HepG2 (cell line): ENCODE results near the gene PDSS2. TPM values are rescaled to one million over a fixed set of nuclear protein-coding genes. Genes with fewer than 3 reads are reported as not detected.

Source experiments
- ATAC-seq: fragments of 200-7000 bp; cut with Tn5 transposase; 3 replicates; pipeline ENCODE4 v1.9.1; 2020; ENCODE audit warnings: mild to moderate bottlenecking, moderate library complexity
- BruUV-seq: library from RNA; stranded (reverse); fragments of 400-500 nt; replicated peaks from 2 replicates; lab custom pipeline; 2021; lab: Mats Ljungman, UMichigan
- CTCF ChIA-PET: fragments of 300-600 bp; formaldehyde crosslinking; extraction: SDS; loops from one replicate; lab custom pipeline; 2021; ENCODE audit warnings: low total read pairs, inconsistent platforms, low intra/inter-chr PET ratio; lab: Yijun Ruan, JAX
- POLR2A ChIA-PET: fragments of 350-600 bp; sonication (Branson Sonifier 250); formaldehyde crosslinking; loops from one replicate; lab custom pipeline; 2020; ENCODE audit warnings: antibody characterized with exemption, inconsistent platforms; lab: Yijun Ruan, JAX
- DNase-seq: peaks from one replicate; pipeline ENCODE4 v3.0.0-alpha.2; 2015; ENCODE audit warnings: low spot score
- FAIRE-seq: peaks from 3 replicates; lab custom pipeline; 2011; peaks lifted over from hg19 to GRCh38; lab: Jason Lieb, UNC
- H2AFZ ChIP-seq: one replicate; pipeline ENCODE4 v1.6.1; 2011; ENCODE audit warnings: low read length, inconsistent platforms
- H3K27ac ChIP-seq: fragments of 300-600 bp; 3 replicates; pipeline ENCODE4 v1.8.0; 2011; ENCODE audit warnings: mixed run types, mild to moderate bottlenecking, mixed read lengths, low read length, inconsistent platforms; ENCODE audit not compliant: insufficient read depth; ENCODE audit errors: extremely low read length
- H3K27me3 ChIP-seq, 2 experiments: fragments of 200-600 bp in 1 of 2; 2 replicates in 1 of 2; 3 replicates in 1 of 2; pipeline versions ENCODE4 v1.6.0 to v1.8.0; 2011; ENCODE audit warnings: low read length in 2 of 2, mild to moderate bottlenecking in 2 of 2, moderate library complexity in 2 of 2, inconsistent platforms in 1 of 2; ENCODE audit not compliant: insufficient read depth in 2 of 2, control insufficient read depth in 1 of 2
- H3K36me3 ChIP-seq, 2 experiments: fragments of 200-600 bp in 1 of 2; replicated peaks in 1 of 2; 2 replicates in 1 of 2; 3 replicates in 1 of 2; pipeline versions ENCODE4 v1.5.1 to v1.8.0; 2011; ENCODE audit warnings: low read length in 2 of 2, inconsistent platforms in 1 of 2; ENCODE audit not compliant: insufficient read depth in 2 of 2, control insufficient read depth in 1 of 2
- H3K4me1 ChIP-seq: 2 replicates; pipeline ENCODE4 v1.5.1; 2012; ENCODE audit warnings: low read length, inconsistent platforms; ENCODE audit not compliant: insufficient read depth
- H3K4me2 ChIP-seq: 2 replicates; pipeline ENCODE4 v1.6.0; 2011; ENCODE audit warnings: low read depth, low read length, inconsistent platforms
- H3K4me3 ChIP-seq, 3 experiments: fragments of 200-600 bp in 1 of 3; sonication (generic), shearing (Covaris generic) in 1 of 3; replicated peaks in 1 of 3; 2 replicates each; pipeline ENCODE4 v1.5.1; 2011 to 2016; ENCODE audit warnings: low read length in 3 of 3, inconsistent platforms in 2 of 3, low read depth in 2 of 3, mild to moderate bottlenecking in 2 of 3, control low read depth in 1 of 3, mixed read lengths in 1 of 3; ENCODE audit not compliant: insufficient read depth in 1 of 3
- H3K79me2 ChIP-seq: one replicate; pipeline ENCODE4 v1.6.1; 2011; ENCODE audit warnings: low read length, inconsistent platforms; ENCODE audit not compliant: insufficient read depth
- H3K9ac ChIP-seq: 2 replicates; pipeline ENCODE4 v1.6.0; 2011; ENCODE audit warnings: mild to moderate bottlenecking, low read depth, low read length, inconsistent platforms; ENCODE audit not compliant: insufficient read depth
- H3K9me3 ChIP-seq: 2 replicates; pipeline ENCODE4 v1.5.1; 2012; ENCODE audit warnings: mild to moderate bottlenecking, low read length
- H4K20me1 ChIP-seq: 2 replicates; pipeline ENCODE4 v1.6.0; 2011; ENCODE audit warnings: inconsistent platforms, mild to moderate bottlenecking, low read length, moderate library complexity; ENCODE audit not compliant: insufficient read depth
- ISX ChIP-seq: sonication (generic); formaldehyde crosslinking; conservative IDR thresholded peaks from 2 replicates; pipeline ENCODE4 v1.5.0; 2020; ENCODE audit warnings: missing genetic modification reagents
- KDM6A ChIP-seq: IDR thresholded peaks from 2 replicates; pipeline ENCODE4 v1.6.1; 2016; ENCODE audit warnings: low read depth
- NRL ChIP-seq: sonication (generic); formaldehyde crosslinking; IDR thresholded peaks from 2 replicates; pipeline ENCODE4 v1.5.0; 2020; ENCODE audit warnings: missing genetic modification reagents, mild to moderate bottlenecking, moderate library complexity, borderline replicate concordance
- PRPF4 ChIP-seq: fragments of 200-400 bp; formaldehyde crosslinking; IDR thresholded peaks from 2 replicates; pipeline ENCODE4 v1.6.1; 2016; ENCODE audit warnings: low read length, low read depth; ENCODE audit not compliant: poor library complexity, severe bottlenecking
- TAF1 ChIP-seq: sonication (generic); formaldehyde crosslinking; IDR thresholded peaks from 2 replicates; pipeline ENCODE4 v1.4.0; 2020; ENCODE audit warnings: missing genetic modification reagents
- ZFP62 ChIP-seq: sonication (generic); formaldehyde crosslinking; IDR thresholded peaks from 2 replicates; pipeline ENCODE4 v1.4.0; 2020; ENCODE audit warnings: missing genetic modification reagents
- ZNF33B ChIP-seq: sonication (generic); formaldehyde crosslinking; IDR thresholded peaks from 2 replicates; pipeline ENCODE4 v1.5.1; 2020; ENCODE audit warnings: mild to moderate bottlenecking, missing genetic modification reagents
- ZNF367 ChIP-seq: sonication (generic); formaldehyde crosslinking; IDR thresholded peaks from 2 replicates; pipeline ENCODE4 v1.4.0; 2020; ENCODE audit warnings: missing genetic modification reagents, borderline replicate concordance
- WGBS: methylation state at CpG from one replicate; pipeline ENCODE4 v1.1.6; 2017; ENCODE audit warnings: low lambda C conversion rate; 5-methylcytosine and 5-hydroxymethylcytosine counted together
- in situ Hi-C: cut with HindIII; loops from 2 replicates; pipeline ENCODE4 v1.10.0; 2017; ENCODE audit warnings: low pct_unique_long_range_greater_than_20kb; ENCODE audit not compliant: extremely low pct_ligation_motif_present
- intact Hi-C: fragments of 100-400 bp; cut with micrococcal nuclease; formaldehyde crosslinking; loops from one replicate; pipeline ENCODE4 v1.10.0; 2022; ENCODE audit not compliant: unreplicated experiment
- polyA plus RNA-seq, 8 experiments: library from polyadenylated mRNA; depleted of rRNA in 3 of 8; stranded (reverse) in 7 of 8; unstranded in 1 of 8; fragments of >200 nt; fragmentation: Illumina TruSeq in 4 of 8; extraction: Trizol in 4 of 8; gene quantifications; 2 replicates each; pipeline versions ENCODE4 v1.2.1 to v1.2.3, GENCODE V29; 2011 to 2016; ENCODE audit warnings: low read depth in 4 of 8, missing spikeins in 1 of 8, mixed read lengths in 1 of 8; ENCODE audit not compliant: insufficient read depth in 1 of 8
- total RNA-seq, 5 experiments: library from RNA; depleted of rRNA; stranded (reverse); fragments of >200 nt; fragmentation: Illumina TruSeq; extraction: Trizol; gene quantifications; 2 replicates each; pipeline ENCODE4 v1.2.3, GENCODE V29; 2016; ENCODE audit warnings: low read depth in 1 of 5
- TF ChIP-seq, protein P1 (sequence below): sonication (generic); formaldehyde crosslinking; IDR thresholded peaks from 2 replicates; pipeline ENCODE4 v1.5.1; 2020; ENCODE audit warnings: missing genetic modification reagents, mild to moderate bottlenecking, borderline replicate concordance
- TF ChIP-seq, protein P2 (sequence below): IDR thresholded peaks from 2 replicates; pipeline ENCODE4 v1.6.1; 2016; ENCODE audit warnings: missing compliant biosample characterization, missing genetic modification reagents, borderline replicate concordance
- TF ChIP-seq, protein P3 (sequence below): sonication (generic); formaldehyde crosslinking; IDR thresholded peaks from 2 replicates; pipeline ENCODE4 v1.8.1; 2023; ENCODE audit warnings: mild to moderate bottlenecking, missing genetic modification reagents
- TF ChIP-seq, protein P4 (sequence below): sonication (generic); formaldehyde crosslinking; IDR thresholded peaks from 2 replicates; pipeline ENCODE4 v1.4.0; 2020; ENCODE audit warnings: missing genetic modification reagents, borderline replicate concordance
- TF ChIP-seq, protein P5 (sequence below): IDR thresholded peaks from 2 replicates; pipeline ENCODE4 v1.6.1; 2018; ENCODE audit warnings: missing genetic modification reagents
- TF ChIP-seq, protein P6 (sequence below): sonication (generic); formaldehyde crosslinking; IDR thresholded peaks from 2 replicates; pipeline ENCODE4 v1.4.0; 2020; ENCODE audit warnings: missing genetic modification reagents; ENCODE audit errors: not compliant biosample characterization
- TF ChIP-seq, protein P7 (sequence below): sonication (generic); formaldehyde crosslinking; conservative IDR thresholded peaks from 2 replicates; pipeline ENCODE4 v1.8.1; 2023; ENCODE audit warnings: missing genetic modification reagents

PDSS2 gene
- total and polyA plus RNA-seq, 2 of the 13 experiments (the other 11 are each of a cell fraction or from before 2014, with no cell fraction given): 16.2 to 17.0 TPM

DNA sequence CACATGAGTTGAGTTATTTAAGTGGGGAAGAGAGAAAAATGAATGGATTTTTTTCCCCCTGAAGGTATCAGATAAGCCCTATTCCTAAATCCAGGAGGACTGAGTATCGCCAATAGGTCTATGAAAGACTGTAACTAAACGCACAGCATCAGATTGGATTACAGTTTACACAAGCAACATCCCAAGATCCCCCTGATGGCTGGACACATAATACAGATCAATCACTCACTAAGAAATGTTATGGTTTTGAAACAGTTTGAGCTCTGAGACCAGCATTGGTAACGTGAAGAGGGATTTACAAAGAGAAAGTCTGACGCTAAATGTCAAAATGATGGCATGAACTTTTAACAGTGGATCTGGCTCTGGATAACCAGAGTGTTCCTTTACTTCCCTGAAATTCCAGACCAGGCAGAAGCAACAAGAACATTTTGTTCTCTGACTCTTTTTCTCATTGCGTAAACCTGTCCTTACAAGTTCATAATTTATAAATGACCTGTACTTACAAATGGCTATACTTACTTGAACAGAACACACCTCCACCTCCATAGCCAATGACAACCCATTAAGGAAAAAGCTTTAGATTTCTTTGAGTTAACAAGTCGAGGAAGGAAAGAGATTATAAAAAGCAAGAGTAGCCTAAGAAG is 212.3 kb downstream of the PDSS2 start:
- Histone ChIP-seq H3K27ac (no peak overlapping the region), H3K4me3 (no peak overlapping the region), H3K4me1 (0 out of 2 replicates have a peak, but pooled peaks cover 12% of the 10 kb centered on the region), H3K79me2 (no peaks in the 10 kb centered on the region), H2AFZ (no peak overlapping the region), H4K20me1 (no peaks in the 10 kb centered on the region), H3K36me3 (peaks cover 0 to 2% of the 10 kb centered on the region in 2 experiments; a peak in 1 of 5 replicates), H3K9ac (no peak overlapping the region), H3K9me3 (no peaks in the 10 kb centered on the region), H3K4me2 (no peak overlapping the region), H3K27me3 (no peaks in the 10 kb centered on the region)
- ChIA-PET CTCF (no interaction called here), POLR2A (no interaction called here)
- whole genome bisulfite sequencing: 88% methylated on average over 6 of the region's 6 CpGs
- no peak for FAIRE-seq
- DNase-seq: no peak
- in situ Hi-C loops (no loop called here), intact Hi-C loops (no loop called here)
- no peak for ATAC-seq
- BruUV-seq: no TSS peak
- TF ChIP-seq NRL (CRISPR knock-in tag): no peak
- TF ChIP-seq, protein P1, sequence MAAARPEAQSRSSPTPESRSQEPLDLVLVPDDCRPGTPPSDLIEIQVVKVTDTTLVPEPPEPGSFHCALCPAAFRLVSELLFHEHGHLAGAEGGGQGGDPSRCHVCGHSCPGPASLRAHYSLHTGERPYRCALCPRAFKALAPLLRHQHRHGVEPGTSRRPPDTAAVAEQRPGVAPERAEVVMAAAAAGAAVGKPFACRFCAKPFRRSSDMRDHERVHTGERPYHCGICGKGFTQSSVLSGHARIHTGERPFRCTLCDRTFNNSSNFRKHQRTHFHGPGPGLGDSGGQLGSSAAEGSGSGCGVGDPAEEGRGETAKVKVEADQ: no peak
- TF ChIP-seq ZNF33B (CRISPR knock-in tag): no peak
- TF ChIP-seq ZNF367 (CRISPR knock-in tag): no peak
- TF ChIP-seq TAF1 (CRISPR knock-in tag): no peak
- TF ChIP-seq ZFP62 (CRISPR knock-in tag): no peak
- TF ChIP-seq PRPF4: no peak
- no peak for TF ChIP-seq KDM6A
- no peak for TF ChIP-seq ISX
- TF ChIP-seq, protein P2, sequence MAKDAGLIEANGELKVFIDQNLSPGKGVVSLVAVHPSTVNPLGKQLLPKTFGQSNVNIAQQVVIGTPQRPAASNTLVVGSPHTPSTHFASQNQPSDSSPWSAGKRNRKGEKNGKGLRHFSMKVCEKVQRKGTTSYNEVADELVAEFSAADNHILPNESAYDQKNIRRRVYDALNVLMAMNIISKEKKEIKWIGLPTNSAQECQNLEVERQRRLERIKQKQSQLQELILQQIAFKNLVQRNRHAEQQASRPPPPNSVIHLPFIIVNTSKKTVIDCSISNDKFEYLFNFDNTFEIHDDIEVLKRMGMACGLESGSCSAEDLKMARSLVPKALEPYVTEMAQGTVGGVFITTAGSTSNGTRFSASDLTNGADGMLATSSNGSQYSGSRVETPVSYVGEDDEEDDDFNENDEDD (CRISPR knock-in tag): no peak
- TF ChIP-seq, protein P3, sequence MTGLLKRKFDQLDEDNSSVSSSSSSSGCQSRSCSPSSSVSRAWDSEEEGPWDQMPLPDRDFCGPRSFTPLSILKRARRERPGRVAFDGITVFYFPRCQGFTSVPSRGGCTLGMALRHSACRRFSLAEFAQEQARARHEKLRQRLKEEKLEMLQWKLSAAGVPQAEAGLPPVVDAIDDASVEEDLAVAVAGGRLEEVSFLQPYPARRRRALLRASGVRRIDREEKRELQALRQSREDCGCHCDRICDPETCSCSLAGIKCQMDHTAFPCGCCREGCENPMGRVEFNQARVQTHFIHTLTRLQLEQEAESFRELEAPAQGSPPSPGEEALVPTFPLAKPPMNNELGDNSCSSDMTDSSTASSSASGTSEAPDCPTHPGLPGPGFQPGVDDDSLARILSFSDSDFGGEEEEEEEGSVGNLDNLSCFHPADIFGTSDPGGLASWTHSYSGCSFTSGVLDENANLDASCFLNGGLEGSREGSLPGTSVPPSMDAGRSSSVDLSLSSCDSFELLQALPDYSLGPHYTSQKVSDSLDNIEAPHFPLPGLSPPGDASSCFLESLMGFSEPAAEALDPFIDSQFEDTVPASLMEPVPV (CRISPR knock-in tag): no peak
- TF ChIP-seq, protein P4, sequence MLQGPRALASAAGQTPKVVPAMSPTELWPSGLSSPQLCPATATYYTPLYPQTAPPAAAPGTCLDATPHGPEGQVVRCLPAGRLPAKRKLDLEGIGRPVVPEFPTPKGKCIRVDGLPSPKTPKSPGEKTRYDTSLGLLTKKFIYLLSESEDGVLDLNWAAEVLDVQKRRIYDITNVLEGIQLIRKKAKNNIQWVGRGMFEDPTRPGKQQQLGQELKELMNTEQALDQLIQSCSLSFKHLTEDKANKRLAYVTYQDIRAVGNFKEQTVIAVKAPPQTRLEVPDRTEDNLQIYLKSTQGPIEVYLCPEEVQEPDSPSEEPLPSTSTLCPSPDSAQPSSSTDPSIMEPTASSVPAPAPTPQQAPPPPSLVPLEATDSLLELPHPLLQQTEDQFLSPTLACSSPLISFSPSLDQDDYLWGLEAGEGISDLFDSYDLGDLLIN: no peak
- TF ChIP-seq, protein P5, sequence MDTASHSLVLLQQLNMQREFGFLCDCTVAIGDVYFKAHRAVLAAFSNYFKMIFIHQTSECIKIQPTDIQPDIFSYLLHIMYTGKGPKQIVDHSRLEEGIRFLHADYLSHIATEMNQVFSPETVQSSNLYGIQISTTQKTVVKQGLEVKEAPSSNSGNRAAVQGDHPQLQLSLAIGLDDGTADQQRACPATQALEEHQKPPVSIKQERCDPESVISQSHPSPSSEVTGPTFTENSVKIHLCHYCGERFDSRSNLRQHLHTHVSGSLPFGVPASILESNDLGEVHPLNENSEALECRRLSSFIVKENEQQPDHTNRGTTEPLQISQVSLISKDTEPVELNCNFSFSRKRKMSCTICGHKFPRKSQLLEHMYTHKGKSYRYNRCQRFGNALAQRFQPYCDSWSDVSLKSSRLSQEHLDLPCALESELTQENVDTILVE (CRISPR knock-in tag): no peak
- TF ChIP-seq, protein P6, sequence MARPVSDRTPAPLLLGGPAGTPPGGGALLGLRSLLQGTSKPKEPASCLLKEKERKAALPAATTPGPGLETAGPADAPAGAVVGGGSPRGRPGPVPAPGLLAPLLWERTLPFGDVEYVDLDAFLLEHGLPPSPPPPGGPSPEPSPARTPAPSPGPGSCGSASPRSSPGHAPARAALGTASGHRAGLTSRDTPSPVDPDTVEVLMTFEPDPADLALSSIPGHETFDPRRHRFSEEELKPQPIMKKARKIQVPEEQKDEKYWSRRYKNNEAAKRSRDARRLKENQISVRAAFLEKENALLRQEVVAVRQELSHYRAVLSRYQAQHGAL (CRISPR knock-in tag): no peak
- TF ChIP-seq, protein P7, sequence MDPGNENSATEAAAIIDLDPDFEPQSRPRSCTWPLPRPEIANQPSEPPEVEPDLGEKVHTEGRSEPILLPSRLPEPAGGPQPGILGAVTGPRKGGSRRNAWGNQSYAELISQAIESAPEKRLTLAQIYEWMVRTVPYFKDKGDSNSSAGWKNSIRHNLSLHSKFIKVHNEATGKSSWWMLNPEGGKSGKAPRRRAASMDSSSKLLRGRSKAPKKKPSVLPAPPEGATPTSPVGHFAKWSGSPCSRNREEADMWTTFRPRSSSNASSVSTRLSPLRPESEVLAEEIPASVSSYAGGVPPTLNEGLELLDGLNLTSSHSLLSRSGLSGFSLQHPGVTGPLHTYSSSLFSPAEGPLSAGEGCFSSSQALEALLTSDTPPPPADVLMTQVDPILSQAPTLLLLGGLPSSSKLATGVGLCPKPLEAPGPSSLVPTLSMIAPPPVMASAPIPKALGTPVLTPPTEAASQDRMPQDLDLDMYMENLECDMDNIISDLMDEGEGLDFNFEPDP (CRISPR knock-in tag): no peak
